Neural crest cell (in vitro differentiated cells): ENCODE results near the gene MYO5B. TPM values are rescaled to one million over a fixed set of nuclear protein-coding genes. Genes with fewer than 3 reads are reported as not detected.

Experiments used
- DNase-seq: peaks from one replicate; pipeline ENCODE4 v3.0.0; 2021; ENCODE audit warnings: low read depth, mixed read lengths, low spot score
- H3K27ac Mint-ChIP-seq: one replicate; pipeline ENCODE4 v1.8.0; 2021; ENCODE audit warnings: mild to moderate bottlenecking, mixed read lengths; ENCODE audit not compliant: unreplicated experiment
- H3K27me3 Mint-ChIP-seq: 2 replicates; pipeline ENCODE4 v1.8.0; 2021; ENCODE audit warnings: low read depth, mild to moderate bottlenecking, mixed read lengths
- H3K36me3 Mint-ChIP-seq: 2 replicates; pipeline ENCODE4 v1.8.0; 2021; ENCODE audit warnings: low read depth, mild to moderate bottlenecking, mixed read lengths
- H3K4me1 Mint-ChIP-seq: 2 replicates; pipeline ENCODE4 v1.8.0; 2021; ENCODE audit warnings: mixed read lengths
- H3K4me3 Mint-ChIP-seq: one replicate; pipeline ENCODE4 v1.8.0; 2021; ENCODE audit warnings: mild to moderate bottlenecking, mixed read lengths
- H3K9me3 Mint-ChIP-seq: 2 replicates; pipeline ENCODE4 v1.8.0; 2021; ENCODE audit warnings: mixed read lengths
- total RNA-seq: library from RNA; stranded (reverse); gene quantifications from 2 replicates; pipeline ENCODE4 v1.2.1, GENCODE V29; 2021
- TF ChIP-seq, protein P1 (sequence below): fragments of 200-600 bp; sonication (generic); conservative IDR thresholded peaks from 2 replicates; pipeline ENCODE4 v1.5.0; 2021; ENCODE audit warnings: antibody characterized with exemption, mild to moderate bottlenecking

Gene MYO5B
- total RNA-seq, 1 donor from 2014 or later, result 0.40 TPM

DNA sequence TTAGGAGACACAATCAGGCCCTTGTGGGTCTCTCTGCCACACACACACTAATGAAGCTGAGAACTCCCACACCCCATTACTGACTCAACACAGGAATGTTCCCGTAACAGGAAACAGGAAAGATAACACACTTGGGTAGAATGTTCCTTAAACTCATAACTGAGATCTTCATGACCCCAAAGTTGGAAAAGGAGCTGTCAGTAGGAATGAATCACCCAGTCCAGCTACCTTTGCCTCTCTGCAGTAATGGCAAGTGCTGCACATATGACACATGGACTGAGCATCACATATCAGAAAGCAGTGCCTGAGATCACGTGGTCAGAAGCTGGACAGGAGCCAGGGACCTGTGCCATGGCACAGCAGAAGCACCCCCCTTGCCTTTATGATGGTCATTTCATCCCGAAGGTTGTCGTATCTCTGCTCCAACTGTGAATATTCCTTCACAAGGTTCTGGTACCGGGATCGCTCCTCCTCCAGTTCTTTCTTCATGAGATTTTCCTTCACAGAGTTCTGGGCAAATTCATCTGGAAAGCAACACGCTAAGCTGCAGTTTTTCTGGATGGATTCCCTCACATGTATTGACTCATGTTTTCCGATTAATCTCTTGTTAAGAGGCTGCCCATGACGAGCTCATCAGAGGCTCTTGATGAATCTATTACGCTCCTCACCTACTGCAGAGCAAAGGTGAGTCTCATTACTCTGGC is 316.2 kb downstream of the MYO5B start:
- Mint-ChIP-seq H3K27ac (no peak overlapping the region), H3K4me3 (no peak overlapping the region), H3K36me3 (no peaks in the 10 kb centered on the region), H3K4me1 (no peaks in the 10 kb centered on the region), H3K9me3 (no peaks in the 10 kb centered on the region), H3K27me3 (peaks cover 26% of the 10 kb centered on the region)
- TF ChIP-seq, protein P1, sequence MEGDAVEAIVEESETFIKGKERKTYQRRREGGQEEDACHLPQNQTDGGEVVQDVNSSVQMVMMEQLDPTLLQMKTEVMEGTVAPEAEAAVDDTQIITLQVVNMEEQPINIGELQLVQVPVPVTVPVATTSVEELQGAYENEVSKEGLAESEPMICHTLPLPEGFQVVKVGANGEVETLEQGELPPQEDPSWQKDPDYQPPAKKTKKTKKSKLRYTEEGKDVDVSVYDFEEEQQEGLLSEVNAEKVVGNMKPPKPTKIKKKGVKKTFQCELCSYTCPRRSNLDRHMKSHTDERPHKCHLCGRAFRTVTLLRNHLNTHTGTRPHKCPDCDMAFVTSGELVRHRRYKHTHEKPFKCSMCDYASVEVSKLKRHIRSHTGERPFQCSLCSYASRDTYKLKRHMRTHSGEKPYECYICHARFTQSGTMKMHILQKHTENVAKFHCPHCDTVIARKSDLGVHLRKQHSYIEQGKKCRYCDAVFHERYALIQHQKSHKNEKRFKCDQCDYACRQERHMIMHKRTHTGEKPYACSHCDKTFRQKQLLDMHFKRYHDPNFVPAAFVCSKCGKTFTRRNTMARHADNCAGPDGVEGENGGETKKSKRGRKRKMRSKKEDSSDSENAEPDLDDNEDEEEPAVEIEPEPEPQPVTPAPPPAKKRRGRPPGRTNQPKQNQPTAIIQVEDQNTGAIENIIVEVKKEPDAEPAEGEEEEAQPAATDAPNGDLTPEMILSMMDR, result no peak
- DNase-seq, result no peak

DNA sequence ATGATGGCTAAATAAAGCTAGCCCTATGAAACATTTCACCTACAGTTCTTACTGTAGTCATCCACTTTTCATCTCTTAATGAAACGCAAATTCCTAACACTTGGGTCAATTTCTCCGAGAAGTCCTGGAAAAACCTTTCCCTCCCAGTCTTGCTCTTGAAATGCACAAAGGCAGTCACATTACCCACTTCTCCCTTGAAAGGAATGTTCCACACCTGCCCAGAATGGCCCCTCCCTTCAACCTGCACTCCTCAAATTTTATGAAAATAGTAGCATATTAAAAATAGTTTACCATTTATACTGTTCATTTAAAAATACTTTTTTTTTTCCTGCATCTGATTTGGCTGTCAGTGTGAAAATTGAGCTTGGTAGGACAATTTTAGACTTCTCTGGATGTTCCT is 316.9 kb downstream of the MYO5B start:
- peaks cover 26% of the 10 kb centered on the region for H3K27me3 Mint-ChIP-seq
- no peak overlapping the region for H3K27ac Mint-ChIP-seq
- no peaks in the 10 kb centered on the region for H3K4me1 Mint-ChIP-seq
- TF ChIP-seq, protein P1, result no peak
- no peaks in the 10 kb centered on the region for H3K9me3 Mint-ChIP-seq
- no peaks in the 10 kb centered on the region for H3K36me3 Mint-ChIP-seq
- no peak overlapping the region for H3K4me3 Mint-ChIP-seq
- DNase-seq, result no peak

DNA sequence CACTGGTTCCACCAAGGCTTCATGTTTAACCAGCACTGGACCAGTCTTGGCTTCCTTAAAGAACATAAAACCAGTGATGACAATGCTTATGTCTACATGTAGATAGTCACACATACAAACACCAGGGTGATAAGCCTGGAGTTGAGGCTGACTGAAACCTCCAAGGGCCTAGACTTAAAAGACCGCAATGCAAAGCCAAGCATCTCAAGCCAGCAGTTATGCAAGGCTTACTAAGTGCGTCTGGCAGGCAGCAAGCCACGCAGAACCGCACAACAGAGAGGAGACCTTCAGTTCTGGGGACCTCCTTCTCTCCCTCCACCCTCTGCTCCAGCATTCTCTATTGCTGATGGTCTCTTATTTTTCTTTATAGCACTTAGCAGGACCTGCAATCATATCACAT is 318.4 kb downstream of the MYO5B start:
- TF ChIP-seq, protein P1, result no peak
- Mint-ChIP-seq H3K9me3 (no peaks in the 10 kb centered on the region), H3K27ac (no peak overlapping the region), H3K4me1 (no peaks in the 10 kb centered on the region), H3K4me3 (no peak overlapping the region), H3K36me3 (no peaks in the 10 kb centered on the region), H3K27me3 (peaks cover 23% of the 10 kb centered on the region)
- DNase-seq, result no peak

DNA sequence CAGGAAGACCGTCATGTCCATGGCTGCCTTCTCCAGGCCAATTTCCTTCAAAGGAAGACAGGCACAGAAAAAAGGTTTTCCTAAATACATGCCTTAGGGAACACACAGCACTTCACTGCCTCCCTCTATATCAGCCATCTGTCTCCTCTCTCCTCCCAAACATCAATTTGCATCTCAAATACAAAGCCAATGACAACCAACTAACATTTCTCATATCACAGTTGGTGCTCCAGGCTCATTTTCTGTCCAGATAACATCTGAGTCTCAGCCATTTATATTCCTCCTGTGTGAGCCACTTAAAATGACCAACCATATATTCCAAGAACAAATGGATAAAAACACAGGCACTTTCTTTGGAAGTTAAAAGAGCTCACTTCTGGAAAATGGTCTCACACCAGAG is 319.2 kb downstream of the MYO5B start:
- peaks cover 23% of the 10 kb centered on the region for H3K27me3 Mint-ChIP-seq
- TF ChIP-seq, protein P1, result no peak
- no peak for DNase-seq
- no peaks in the 10 kb centered on the region for H3K9me3 Mint-ChIP-seq
- H3K4me3 Mint-ChIP-seq, result no peak overlapping the region
- no peaks in the 10 kb centered on the region for H3K36me3 Mint-ChIP-seq
- no peak overlapping the region for H3K27ac Mint-ChIP-seq
- no peaks in the 10 kb centered on the region for H3K4me1 Mint-ChIP-seq

DNA sequence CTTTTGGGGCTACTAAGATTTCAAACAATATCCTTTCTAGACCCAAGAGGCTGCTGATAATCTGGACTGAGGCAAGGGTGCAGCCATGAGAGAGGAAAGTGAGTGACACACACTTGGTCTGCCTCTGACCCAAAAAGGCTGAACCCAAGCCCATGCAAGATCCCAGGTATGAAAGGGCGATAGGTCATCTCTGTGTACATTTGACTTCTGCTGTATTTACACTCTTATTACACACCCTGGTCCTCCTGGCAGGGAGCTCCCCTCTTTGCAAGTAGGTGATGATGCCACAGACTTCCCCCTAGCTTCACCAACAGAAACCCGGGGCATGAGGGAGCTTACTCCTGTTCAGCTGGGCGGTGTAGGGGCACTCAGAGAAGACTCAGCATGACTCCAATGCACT is 319.8 kb downstream of the MYO5B start:
- no peak for DNase-seq
- TF ChIP-seq, protein P1, result no peak
- Mint-ChIP-seq H3K36me3 (no peaks in the 10 kb centered on the region), H3K27me3 (peaks cover 22% of the 10 kb centered on the region), H3K4me3 (no peak overlapping the region), H3K27ac (no peak overlapping the region), H3K4me1 (no peaks in the 10 kb centered on the region), H3K9me3 (no peaks in the 10 kb centered on the region)
